K562 (cell line): ENCODE measurements around the gene ACTL10. TPM values are rescaled to one million over a fixed set of nuclear protein-coding genes. Genes with fewer than 3 reads are reported as not detected.

ENCODE experiments used
- ADNP ChIP-seq: fragments of 200-800 bp; sonication (Bioruptor generic); IDR thresholded peaks from 2 replicates; pipeline ENCODE4 v1.6.1; 2016; ENCODE audit warnings: missing genetic modification characterization, missing compliant biosample characterization
- CAMTA2 ChIP-seq: fragments of 250-450 bp; sonication (Bioruptor Pico); conservative IDR thresholded peaks from 2 replicates; pipeline ENCODE4 v1.5.1; 2022
- CBX3 ChIP-seq, 2 experiments: IDR thresholded peaks; 1 replicate in 1 of 2; 2 replicates in 1 of 2; pipeline ENCODE4 v1.6.1; 2012; ENCODE audit warnings: inconsistent platforms in 2 of 2, low read length in 2 of 2, borderline replicate concordance in 1 of 2, control low read depth in 1 of 2
- CHCHD3 ChIP-seq: fragments of 250-450 bp; sonication (Bioruptor Pico); IDR thresholded peaks from 2 replicates; pipeline ENCODE4 v2.1.2; 2022; ENCODE audit warnings: mild to moderate bottlenecking
- GATA2 ChIP-seq: sonication (generic); formaldehyde crosslinking; IDR thresholded peaks from 2 replicates; pipeline ENCODE4 v1.4.0; 2020; ENCODE audit warnings: mild to moderate bottlenecking, missing genetic modification reagents
- HDGF ChIP-seq: fragments of 450-650 bp; IDR thresholded peaks from 2 replicates; pipeline ENCODE4 v1.6.1; 2016
- SMAD4 ChIP-seq: fragments of 250-450 bp; sonication (Bioruptor Pico); conservative IDR thresholded peaks from 2 replicates; pipeline ENCODE4 v1.8.0; 2021; ENCODE audit warnings: inconsistent platforms, mild to moderate bottlenecking, moderate library complexity
- ZNF253 ChIP-seq: fragments of 250-450 bp; sonication (Bioruptor Pico); conservative IDR thresholded peaks from 2 replicates; pipeline ENCODE4 v1.6.1; 2021; ENCODE audit warnings: mild to moderate bottlenecking
- polyA plus RNA-seq, 8 experiments: library from polyadenylated mRNA; depleted of rRNA in 4 of 8; stranded (reverse) in 5 of 8; unstranded in 3 of 8; fragments of >200 nt; fragmentation: Nextera tagmentation in 2 of 8; fragmentation: Illumina TruSeq in 1 of 8; extraction: Ambion mirVana in 2 of 8; extraction: Trizol in 1 of 8; gene quantifications; 2 replicates each; pipeline versions ENCODE4 v1.2.1 to v1.2.3, GENCODE V29; 2011 to 2014; ENCODE audit warnings: inconsistent platforms in 1 of 8, missing spikeins in 1 of 8
- total RNA-seq, 7 experiments: library from RNA; depleted of rRNA in 6 of 7; stranded (reverse); fragments of >200 nt in 6 of 7; fragmentation: Illumina TruSeq in 2 of 7; extraction: Trizol in 2 of 7; gene quantifications; 2 replicates each; pipeline versions ENCODE4 v1.2.1 to v1.2.3, GENCODE V29; 2011 to 2021; ENCODE audit warnings: low replicate concordance in 1 of 7
- TF ChIP-seq, protein P1 (sequence below): sonication (generic); formaldehyde crosslinking; IDR thresholded peaks from 2 replicates; pipeline ENCODE4 v1.8.1; 2022; ENCODE audit warnings: missing genetic modification reagents

ACTL10 gene
- total and polyA plus RNA-seq, 9 of the 15 experiments (the other 6 are each of a cell fraction or from before 2014, with no cell fraction given), result 0.07 to 0.14 TPM; not detected in 7

DNA sequence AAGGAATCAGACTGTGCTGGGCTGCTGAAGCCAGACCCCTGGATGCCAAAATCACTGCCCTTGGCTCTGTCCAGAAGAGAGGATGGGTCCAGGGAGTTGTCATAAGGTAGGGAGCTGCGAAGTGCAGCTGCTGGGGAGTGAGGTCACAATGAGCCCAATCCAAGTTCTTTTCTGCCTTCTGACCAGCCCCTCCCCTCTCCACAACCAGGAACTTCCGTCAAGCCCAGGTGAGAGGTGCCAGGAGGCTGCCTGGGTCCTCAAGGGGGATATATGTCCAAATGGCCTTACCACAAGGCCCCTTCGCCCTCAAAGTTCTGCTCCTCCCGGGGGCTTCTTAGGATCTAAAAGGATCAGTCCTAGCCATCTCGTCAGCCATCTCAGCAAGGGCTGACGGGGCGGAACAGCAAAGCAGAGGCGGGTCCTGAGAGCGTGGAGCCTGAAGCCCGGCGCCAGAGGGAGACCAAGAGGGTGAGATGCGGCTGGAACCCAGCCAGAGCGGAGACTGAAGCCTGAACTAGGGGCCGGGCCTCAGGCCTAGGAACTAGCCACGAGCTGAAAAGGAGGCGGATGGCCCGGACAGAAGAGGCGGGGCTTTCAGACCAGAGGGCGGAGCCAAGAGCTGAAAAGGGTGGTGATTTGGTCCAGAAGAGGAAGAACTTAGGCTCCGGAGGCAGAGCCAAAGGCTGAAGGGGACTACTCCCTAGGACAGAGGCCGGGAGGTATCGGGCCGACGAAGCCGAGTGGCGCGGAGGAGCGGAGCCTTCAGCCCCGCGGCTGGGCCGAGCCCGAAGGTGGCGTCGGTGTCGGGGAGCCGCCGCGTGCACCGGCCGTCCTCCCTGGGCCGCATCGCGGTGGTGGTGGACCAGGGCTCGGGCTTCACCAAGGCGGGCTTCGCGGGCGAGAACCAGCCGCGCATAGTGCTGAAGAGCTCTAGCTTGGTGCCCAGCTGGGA, at the start of gene ACTL10 (continued):
- TF ChIP-seq, protein P1, sequence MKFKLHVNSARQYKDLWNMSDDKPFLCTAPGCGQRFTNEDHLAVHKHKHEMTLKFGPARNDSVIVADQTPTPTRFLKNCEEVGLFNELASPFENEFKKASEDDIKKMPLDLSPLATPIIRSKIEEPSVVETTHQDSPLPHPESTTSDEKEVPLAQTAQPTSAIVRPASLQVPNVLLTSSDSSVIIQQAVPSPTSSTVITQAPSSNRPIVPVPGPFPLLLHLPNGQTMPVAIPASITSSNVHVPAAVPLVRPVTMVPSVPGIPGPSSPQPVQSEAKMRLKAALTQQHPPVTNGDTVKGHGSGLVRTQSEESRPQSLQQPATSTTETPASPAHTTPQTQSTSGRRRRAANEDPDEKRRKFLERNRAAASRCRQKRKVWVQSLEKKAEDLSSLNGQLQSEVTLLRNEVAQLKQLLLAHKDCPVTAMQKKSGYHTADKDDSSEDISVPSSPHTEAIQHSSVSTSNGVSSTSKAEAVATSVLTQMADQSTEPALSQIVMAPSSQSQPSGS (CRISPR knock-in tag), result no peak
- peak; percentile 57; the same call in 1 of the 2 replicates for TF ChIP-seq GATA2 (CRISPR knock-in tag)
- TF ChIP-seq CAMTA2, result no peak
- no peak for TF ChIP-seq ADNP (tag)
- TF ChIP-seq CBX3 (IDR thresholded peaks at IDR 0.05; ENCODE audit: borderline replicate concordance in 1 of 2, low read length in 2 of 2), result peak in 1 of 2 experiments; percentile 58; a peak in 1 of 3 replicates
- TF ChIP-seq HDGF, result 0 out of 2 replicates have a peak, but pooled peaks have one; percentile 44
- no peak; the same call in 1 of the 2 replicates for TF ChIP-seq SMAD4 (CRISPR knock-in tag)
- no peak for TF ChIP-seq CHCHD3 (CRISPR knock-in tag)
- TF ChIP-seq ZNF253 (CRISPR knock-in tag), result no peak
